Thoracic aorta (tissue), 2 donors: ENCODE data around the gene ACTN1. TPM values are rescaled to one million over a fixed set of nuclear protein-coding genes. Genes with fewer than 3 reads are reported as not detected.
A peak's percentile ranks its signal among the peaks of the same experiment; 100 is the strongest.

Experiments
- ATAC-seq: fragments of 150-250 bp; one replicate; pipeline ENCODE4 v1.8.0; 2017; ENCODE audit warnings: low read depth; ENCODE audit not compliant: insufficient number of reproducible peaks, low FRiP score
- DNase-seq: peaks from one replicate; pipeline ENCODE4 v3.0.0-alpha.2; 2020; ENCODE audit warnings: low spot score
- H3K27ac ChIP-seq, 2 donors: fragments of 200-600 bp; sonication (generic); 1 replicate in 1 of 2; 2 replicates in 1 of 2; pipeline ENCODE4 v1.5.1; 2016; ENCODE audit warnings: mild to moderate bottlenecking in 2 of 2, moderate library complexity in 2 of 2
- H3K27me3 ChIP-seq: fragments of 200-600 bp; sonication (generic); replicated peaks from 2 replicates; pipeline ENCODE4 v1.6.0; 2016; ENCODE audit warnings: mild to moderate bottlenecking; ENCODE audit not compliant: insufficient read depth
- H3K36me3 ChIP-seq: fragments of 200-600 bp; sonication (generic); one replicate; pipeline ENCODE4 v1.5.1; 2016
- H3K4me1 ChIP-seq, 2 donors: fragments of 200-600 bp; sonication (generic); 1 replicate in 1 of 2; 2 replicates in 1 of 2; pipeline versions ENCODE4 v1.5.1 to v1.6.0; 2016; ENCODE audit warnings: low read depth in 2 of 2, mild to moderate bottlenecking in 1 of 2; ENCODE audit not compliant: control insufficient read depth in 1 of 2
- H3K4me3 ChIP-seq: fragments of 200-600 bp; sonication (generic); 2 replicates; pipeline ENCODE4 v1.5.1; 2016; ENCODE audit warnings: mild to moderate bottlenecking
- H3K9me3 ChIP-seq: fragments of 200-600 bp; sonication (generic); 2 replicates; pipeline ENCODE4 v1.5.1; 2016
- total RNA-seq, 2 donors: library from RNA; depleted of rRNA; stranded (reverse); fragments of >200 nt; gene quantifications; one replicate each; pipeline versions ENCODE4 v1.1.0 to v1.2.3, GENCODE V29; 2016
- TF ChIP-seq, protein P1 (sequence below): fragments of 200-600 bp; sonication (generic); IDR thresholded peaks from one replicate; pipeline ENCODE4 v1.5.1; 2019; ENCODE audit warnings: antibody characterized with exemption

The ACTN1 gene
- total RNA-seq, 2 donors from 2014 or later: 1,201 to 1,291 TPM

DNA sequence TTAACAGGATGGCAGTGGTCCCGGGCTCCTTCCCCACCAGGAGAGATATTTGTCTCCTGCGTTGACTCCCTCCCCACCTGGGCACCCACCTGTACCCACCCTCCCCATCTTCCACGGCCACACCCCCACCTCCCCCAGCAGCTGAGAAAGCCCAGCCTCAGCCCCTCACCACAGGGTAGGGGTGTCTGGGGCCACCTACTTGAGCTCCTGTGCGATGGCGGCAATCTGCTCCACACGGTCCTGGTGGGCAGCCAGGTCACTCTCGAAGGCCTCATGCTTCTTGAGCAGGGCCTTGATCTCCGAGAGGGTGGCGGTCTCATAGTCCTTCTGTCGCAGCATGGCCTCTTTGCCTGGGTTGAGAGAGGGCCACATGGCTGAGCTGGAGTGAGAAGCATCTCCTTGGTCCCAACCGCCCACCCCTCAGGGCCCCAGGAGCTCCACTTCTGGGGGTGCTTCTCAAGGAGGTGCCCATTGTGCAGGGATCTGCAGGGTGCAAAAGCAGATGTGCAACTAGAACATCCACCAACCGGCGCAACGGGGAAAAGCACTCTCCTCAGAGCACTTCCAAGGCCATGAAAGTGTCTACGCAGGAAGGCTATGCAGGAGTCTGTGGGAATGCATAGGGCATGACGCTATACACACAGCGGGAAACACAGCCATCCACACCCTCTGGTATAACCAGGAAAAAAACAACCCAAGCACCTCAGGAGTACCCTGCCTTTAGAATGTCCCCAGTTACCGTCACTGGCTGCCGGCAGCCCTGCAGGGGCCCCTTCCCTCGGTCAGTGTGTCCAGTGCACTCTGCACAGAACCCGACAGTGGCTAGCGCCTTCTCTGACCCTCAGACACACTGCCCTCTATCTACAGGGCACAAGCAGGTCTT is 93.6 kb downstream of the ACTN1 start:
- Histone ChIP-seq H3K36me3 (peaks cover 83% of the 10 kb centered on the region), H3K27me3 (no peaks in the 10 kb centered on the region), H3K4me1 (peaks cover 0 to 44% of the 10 kb centered on the region in 2 donors), H3K27ac (peak overlapping the region; percentile 37 to 67), H3K4me3 (no peak overlapping the region), H3K9me3 (no peaks in the 10 kb centered on the region)
- TF ChIP-seq, protein P1, sequence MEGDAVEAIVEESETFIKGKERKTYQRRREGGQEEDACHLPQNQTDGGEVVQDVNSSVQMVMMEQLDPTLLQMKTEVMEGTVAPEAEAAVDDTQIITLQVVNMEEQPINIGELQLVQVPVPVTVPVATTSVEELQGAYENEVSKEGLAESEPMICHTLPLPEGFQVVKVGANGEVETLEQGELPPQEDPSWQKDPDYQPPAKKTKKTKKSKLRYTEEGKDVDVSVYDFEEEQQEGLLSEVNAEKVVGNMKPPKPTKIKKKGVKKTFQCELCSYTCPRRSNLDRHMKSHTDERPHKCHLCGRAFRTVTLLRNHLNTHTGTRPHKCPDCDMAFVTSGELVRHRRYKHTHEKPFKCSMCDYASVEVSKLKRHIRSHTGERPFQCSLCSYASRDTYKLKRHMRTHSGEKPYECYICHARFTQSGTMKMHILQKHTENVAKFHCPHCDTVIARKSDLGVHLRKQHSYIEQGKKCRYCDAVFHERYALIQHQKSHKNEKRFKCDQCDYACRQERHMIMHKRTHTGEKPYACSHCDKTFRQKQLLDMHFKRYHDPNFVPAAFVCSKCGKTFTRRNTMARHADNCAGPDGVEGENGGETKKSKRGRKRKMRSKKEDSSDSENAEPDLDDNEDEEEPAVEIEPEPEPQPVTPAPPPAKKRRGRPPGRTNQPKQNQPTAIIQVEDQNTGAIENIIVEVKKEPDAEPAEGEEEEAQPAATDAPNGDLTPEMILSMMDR: no peak
- ATAC-seq (no peak), DNase-seq (no peak)

DNA sequence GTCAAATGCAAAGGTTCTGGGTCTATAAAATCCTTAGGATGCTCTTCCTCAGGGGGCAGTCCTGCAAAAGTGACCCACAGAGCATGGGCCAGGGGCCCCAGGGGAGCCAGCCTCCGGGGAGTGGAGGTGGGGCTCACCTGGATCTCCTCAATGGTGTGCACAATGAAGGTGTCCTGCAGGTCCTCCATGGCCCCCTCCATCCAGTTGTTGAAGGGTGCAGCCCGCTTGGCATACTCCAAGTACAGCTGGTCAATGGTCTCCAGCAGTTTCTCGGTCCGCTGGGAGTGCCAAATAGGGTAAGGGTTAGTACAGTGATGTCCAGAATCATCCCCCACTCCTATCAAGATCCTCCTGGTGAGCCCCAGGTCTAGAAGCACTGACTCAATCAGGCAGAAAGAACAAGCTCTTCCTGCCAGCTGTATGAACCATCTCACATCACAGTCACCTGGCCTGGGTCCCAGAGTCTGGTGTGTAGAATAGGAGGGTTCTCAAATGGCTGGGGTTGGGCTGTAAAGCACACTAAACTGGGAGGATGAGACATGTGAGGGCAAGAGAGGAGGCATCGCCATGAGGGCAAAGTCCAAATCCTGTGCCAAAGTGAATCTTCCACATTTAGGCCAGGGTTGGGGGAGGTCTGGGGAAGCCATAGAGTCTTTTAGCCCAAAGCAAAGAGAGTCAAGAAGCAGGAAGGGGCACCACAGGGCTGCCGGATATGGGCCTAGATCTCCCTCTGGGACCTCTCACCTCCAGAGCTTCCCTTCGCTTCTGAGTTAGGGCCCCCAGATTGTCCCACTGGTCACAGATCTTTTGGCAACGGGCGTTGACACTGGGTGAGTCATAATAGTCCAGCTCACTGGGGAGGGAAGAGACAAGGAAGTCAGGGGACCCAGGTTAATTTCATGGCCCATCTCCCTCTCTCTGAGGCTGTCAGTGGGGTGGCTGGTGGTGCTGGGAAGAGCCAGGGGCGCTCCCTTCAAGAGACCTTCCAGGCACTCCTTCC is 94.8 kb downstream of the ACTN1 start:
- H3K9me3 ChIP-seq: no peaks in the 10 kb centered on the region
- H3K4me3 ChIP-seq: no peak overlapping the region
- H3K27me3 ChIP-seq: no peaks in the 10 kb centered on the region
- peak overlapping the region; percentile 37 to 67 for H3K27ac ChIP-seq
- peaks cover 0 to 42% of the 10 kb centered on the region in 2 donors for H3K4me1 ChIP-seq
- H3K36me3 ChIP-seq: peaks cover 83% of the 10 kb centered on the region
- TF ChIP-seq, protein P1: no peak
- no peak for ATAC-seq
- DNase-seq: peak; percentile 60

DNA sequence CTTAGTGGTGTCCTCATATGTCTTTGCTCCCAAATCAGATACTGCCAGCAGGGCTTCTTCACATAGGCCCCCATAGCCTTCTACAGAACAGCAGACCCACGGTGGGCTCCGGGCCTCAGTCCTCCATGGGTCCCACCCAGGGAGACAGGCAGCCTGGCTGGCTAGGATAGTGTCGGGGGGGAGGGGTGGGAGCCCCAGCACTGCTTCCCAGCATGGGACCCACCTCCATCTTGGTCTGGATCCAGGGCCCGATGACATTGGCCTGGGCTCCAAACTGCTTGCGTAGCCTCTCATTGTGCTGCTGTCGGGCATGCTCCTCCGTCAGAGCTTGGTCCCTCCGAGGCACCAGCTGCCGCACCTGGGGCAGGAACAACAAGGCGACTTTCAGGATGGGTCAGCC is 96.9 kb downstream of the ACTN1 start:
- Histone ChIP-seq H3K4me1 (peaks cover 0 to 26% of the 10 kb centered on the region in 2 donors), H3K4me3 (no peak overlapping the region)

DNA sequence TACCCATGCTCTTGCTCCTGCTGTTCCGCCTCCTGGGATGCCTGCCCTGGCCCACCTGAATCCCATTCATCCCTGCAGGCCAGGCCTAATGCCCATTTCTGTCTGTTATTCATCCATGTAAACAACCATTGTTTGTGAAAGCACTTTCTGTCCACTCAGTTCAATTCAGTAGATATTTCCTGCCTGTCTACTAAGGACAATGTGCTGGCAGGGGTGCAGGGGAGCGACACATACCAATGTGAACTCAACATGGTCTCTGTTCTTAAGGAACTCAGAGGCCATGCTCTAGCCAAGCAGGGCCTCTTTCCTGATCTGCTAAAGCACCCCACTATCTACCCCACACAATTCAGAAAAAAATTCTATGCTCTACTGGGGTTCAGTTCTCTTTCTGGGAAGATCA is 97.7 kb downstream of the ACTN1 start:
- no peaks in the 10 kb centered on the region for H3K27me3 ChIP-seq
- no peaks in the 10 kb centered on the region for H3K9me3 ChIP-seq
- ATAC-seq: no peak
- peaks cover 95% of the 10 kb centered on the region for H3K36me3 ChIP-seq
- H3K4me1 ChIP-seq: peaks cover 0 to 26% of the 10 kb centered on the region in 2 donors
- TF ChIP-seq, protein P1: no peak
- no peak overlapping the region for H3K4me3 ChIP-seq
- no peak for DNase-seq
- H3K27ac ChIP-seq: peak overlapping the region in 1 of 2 donors; percentile 39

More for the DNA sequence above, 96.9 kb downstream of the ACTN1 start:
- Histone ChIP-seq H3K27ac (peak overlapping the region in 1 of 2 donors; percentile 41), H3K9me3 (no peaks in the 10 kb centered on the region), H3K27me3 (no peaks in the 10 kb centered on the region), H3K36me3 (peaks cover 87% of the 10 kb centered on the region)
- TF ChIP-seq, protein P1: no peak
- ATAC-seq (no peak), DNase-seq (no peak)
